SK-N-SH treated with all-trans-retinoic acid at 6 μM for 48 hours (cell line): ENCODE measurements around the gene FCHO2.

Experiments
- ATAC-seq: fragments of 200-7000 bp; cut with Tn5 transposase; 3 replicates; pipeline ENCODE4 v1.9.1; 2020; ENCODE audit warnings: mild to moderate bottlenecking, moderate library complexity
- BACH2 ChIP-seq: fragments of 250-450 bp; sonication (Bioruptor Pico); IDR thresholded peaks from 2 replicates; pipeline ENCODE4 v1.9.0; 2021; ENCODE audit warnings: mild to moderate bottlenecking, borderline replicate concordance
- CREB5 ChIP-seq: fragments of 250-450 bp; sonication (Bioruptor Pico); IDR thresholded peaks from 2 replicates; pipeline ENCODE4 v1.5.1; 2020; ENCODE audit warnings: low read depth, mild to moderate bottlenecking, moderate library complexity
- CSDC2 ChIP-seq: fragments of 250-450 bp; sonication (Bioruptor Pico); IDR thresholded peaks from 2 replicates; pipeline ENCODE4 v1.5.0; 2020; ENCODE audit warnings: mild to moderate bottlenecking, moderate library complexity
- CSRNP3 ChIP-seq: fragments of 250-450 bp; sonication (Bioruptor Pico); IDR thresholded peaks from 2 replicates; pipeline ENCODE4 v1.5.1; 2021; ENCODE audit warnings: mild to moderate bottlenecking, moderate library complexity
- ESRRG ChIP-seq: fragments of 250-450 bp; sonication (Bioruptor Pico); IDR thresholded peaks from 2 replicates; pipeline ENCODE4 v1.6.1; 2021; ENCODE audit warnings: mild to moderate bottlenecking
- ISL1 ChIP-seq: fragments of 250-450 bp; sonication (Bioruptor Pico); IDR thresholded peaks from 2 replicates; pipeline ENCODE4 v2.1.2; 2022; ENCODE audit warnings: mild to moderate bottlenecking, moderate library complexity
- OSR1 ChIP-seq: fragments of 250-450 bp; sonication (Bioruptor Pico); IDR thresholded peaks from 2 replicates; pipeline ENCODE4 v1.8.0; 2022; ENCODE audit warnings: moderate library complexity, mild to moderate bottlenecking, inconsistent platforms
- PATZ1 ChIP-seq: fragments of 250-450 bp; sonication (Bioruptor Pico); IDR thresholded peaks from 2 replicates; pipeline ENCODE4 v1.8.0; 2020; ENCODE audit warnings: mild to moderate bottlenecking, moderate library complexity, borderline replicate concordance
- POU6F1 ChIP-seq: fragments of 250-450 bp; sonication (Bioruptor Pico); IDR thresholded peaks from 2 replicates; pipeline ENCODE4 v1.8.0; 2021; ENCODE audit warnings: low read depth, mild to moderate bottlenecking, moderate library complexity, borderline replicate concordance
- RARB ChIP-seq: fragments of 250-450 bp; sonication (Bioruptor Pico); IDR thresholded peaks from 2 replicates; pipeline ENCODE4 v1.8.0; 2021; ENCODE audit warnings: mild to moderate bottlenecking, moderate library complexity
- SNAI2 ChIP-seq: fragments of 250-450 bp; sonication (Bioruptor Pico); IDR thresholded peaks from 2 replicates; pipeline ENCODE4 v1.5.0; 2020; ENCODE audit warnings: mild to moderate bottlenecking, moderate library complexity
- TCF4 ChIP-seq: fragments of 250-450 bp; sonication (Bioruptor Pico); IDR thresholded peaks from 2 replicates; pipeline ENCODE4 v1.8.0; 2021; ENCODE audit warnings: mild to moderate bottlenecking, moderate library complexity, borderline replicate concordance
- TOX ChIP-seq: fragments of 250-450 bp; sonication (Bioruptor Pico); IDR thresholded peaks from 2 replicates; pipeline ENCODE4 v1.8.0; 2021; ENCODE audit warnings: mild to moderate bottlenecking, moderate library complexity, borderline replicate concordance
- TSHZ2 ChIP-seq: fragments of 250-450 bp; sonication (Bioruptor Pico); IDR thresholded peaks from 2 replicates; pipeline ENCODE4 v1.5.0; 2020; ENCODE audit warnings: mild to moderate bottlenecking, moderate library complexity
- ZC3H10 ChIP-seq: fragments of 250-450 bp; sonication (Bioruptor Pico); IDR thresholded peaks from 2 replicates; pipeline ENCODE4 v1.5.1; 2021; ENCODE audit warnings: mild to moderate bottlenecking, moderate library complexity
- ZFP3 ChIP-seq: fragments of 250-450 bp; sonication (Bioruptor Pico); IDR thresholded peaks from 2 replicates; pipeline ENCODE4 v1.5.0; 2020; ENCODE audit warnings: mild to moderate bottlenecking, moderate library complexity
- ZNF70 ChIP-seq: fragments of 450-650 bp; formaldehyde crosslinking; IDR thresholded peaks from 2 replicates; pipeline ENCODE4 v1.5.0; 2020; ENCODE audit warnings: mild to moderate bottlenecking, moderate library complexity
- ZNF8 ChIP-seq: fragments of 450-650 bp; formaldehyde crosslinking; IDR thresholded peaks from 2 replicates; pipeline ENCODE4 v1.5.0; 2020; ENCODE audit warnings: mild to moderate bottlenecking, moderate library complexity

FCHO2 gene

GRCh38 chr5:73030995-73031394 is 75.2 kb downstream of the FCHO2 start:
- ATAC-seq: peak; percentile 98
- 0 out of 2 replicates have a peak, but pooled peaks have one; percentile 33 for TF ChIP-seq ZFP3 (CRISPR knock-in tag)
- no peak for TF ChIP-seq ZNF8 (CRISPR knock-in tag)
- peak; percentile 70; the same call in 1 of the 2 replicates for TF ChIP-seq ISL1 (CRISPR knock-in tag)

- TF ChIP-seq ZC3H10 (CRISPR knock-in tag) (no peak), PATZ1 (0 out of 2 replicates have a peak, but pooled peaks have one; percentile 39), ESRRG (CRISPR knock-in tag) (no peak), ISL1 (CRISPR knock-in tag) (no peak; the same call in 1 of the 2 replicates)
- ATAC-seq: peak; percentile 19; the same call in 1 of the 3 replicates
Observed at GRCh38 chr5:73031839-73032238, 76.0 kb downstream of the FCHO2 start.

GRCh38 chr5:73032635-73033034 is 76.8 kb downstream of the FCHO2 start:
- TF ChIP-seq OSR1 (CRISPR knock-in tag) (no peak), CSDC2 (CRISPR knock-in tag) (no peak), ZC3H10 (CRISPR knock-in tag) (no peak), RARB (CRISPR knock-in tag) (no peak), PATZ1 (no peak), ZNF70 (CRISPR knock-in tag) (no peak), TCF4 (CRISPR knock-in tag) (no peak), SNAI2 (CRISPR knock-in tag) (no peak), CREB5 (CRISPR knock-in tag) (no peak), TOX (CRISPR knock-in tag) (no peak)
- ATAC-seq: no peak

- TF ChIP-seq SNAI2 (CRISPR knock-in tag): no peak
- TF ChIP-seq ESRRG (CRISPR knock-in tag): no peak
- no peak for TF ChIP-seq ZC3H10 (CRISPR knock-in tag)
- no peak for ATAC-seq
Observed at GRCh38 chr5:73037545-73037944, 81.7 kb downstream of the FCHO2 start.

GRCh38 chr5:73039082-73039481 is 83.2 kb downstream of the FCHO2 start:
- no peak for ATAC-seq
- TF ChIP-seq CREB5 (CRISPR knock-in tag) (no peak), BACH2 (CRISPR knock-in tag) (no peak), OSR1 (CRISPR knock-in tag) (no peak), POU6F1 (CRISPR knock-in tag) (no peak), TSHZ2 (CRISPR knock-in tag) (no peak), CSRNP3 (CRISPR knock-in tag) (no peak), ZNF70 (CRISPR knock-in tag) (no peak), PATZ1 (no peak), CSDC2 (CRISPR knock-in tag) (no peak), SNAI2 (CRISPR knock-in tag) (no peak), TOX (CRISPR knock-in tag) (no peak), RARB (CRISPR knock-in tag) (no peak), ZC3H10 (CRISPR knock-in tag) (no peak), ZNF8 (CRISPR knock-in tag) (no peak)
